ENCODE data around the gene ZNF132.
A peak's percentile ranks its signal among the peaks of the same experiment; 100 is the strongest.
"Not testable (repeated sequence)": the region's sequence is repeated elsewhere in the genome, so short reads cannot be mapped to it uniquely, and the experiment has no call there.

Gene ZNF132

GRCh38 chr19:58439576-58440554 is at the start of gene ZNF132:
Gene ZNF132, minus strand, starts transcription at chr19:58440153. Its CDS starts 332 bp downstream, at chr19:58439821.
- peak; percentile 100 for FAIRE-seq
- peak; percentile 95 for DNase-seq (ENCODE audit: insufficient read length, low spot score)

GRCh38 chr19:58484349-58484748 is 44.4 kb upstream of the ZNF132 start:
- FAIRE-seq, result not testable (repeated sequence)

DNA sequence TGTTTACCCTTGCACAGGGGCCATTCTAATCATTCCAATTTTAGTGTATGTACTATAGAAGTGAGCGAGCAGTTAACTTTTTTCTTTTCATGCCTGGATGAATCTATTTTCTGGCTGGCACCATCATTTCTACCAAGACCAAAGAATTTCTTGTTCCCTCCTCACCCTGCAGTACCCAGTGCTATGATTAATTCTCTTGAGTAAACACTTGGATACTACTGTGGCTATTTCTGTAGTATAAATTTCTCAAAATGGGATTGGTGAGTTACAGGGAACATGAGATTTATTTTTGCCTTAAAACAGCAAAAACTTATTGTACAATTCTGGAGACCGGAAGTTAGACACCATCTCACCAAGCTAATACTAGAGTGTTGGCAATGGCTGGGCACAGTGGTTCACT is 43.8 kb upstream of the ZNF132 start:
- FAIRE-seq (no peak), DNase-seq (ENCODE audit: insufficient read length, low spot score) (no peak)

More at GRCh38 chr19:58484349-58484748, 44.4 kb upstream of the ZNF132 start:
- not testable (repeated sequence) for DNase-seq (ENCODE audit: insufficient read length, low spot score)

GRCh38 chr19:58482372-58482771 is 42.4 kb upstream of the ZNF132 start:
- FAIRE-seq, result no peak

GRCh38 chr19:58480831-58481230 is 40.9 kb upstream of the ZNF132 start:
- FAIRE-seq (no peak), DNase-seq (ENCODE audit: insufficient read length, low spot score) (no peak)

More at GRCh38 chr19:58482372-58482771, 42.4 kb upstream of the ZNF132 start:
- no peak for DNase-seq (ENCODE audit: insufficient read length, low spot score)

DNA sequence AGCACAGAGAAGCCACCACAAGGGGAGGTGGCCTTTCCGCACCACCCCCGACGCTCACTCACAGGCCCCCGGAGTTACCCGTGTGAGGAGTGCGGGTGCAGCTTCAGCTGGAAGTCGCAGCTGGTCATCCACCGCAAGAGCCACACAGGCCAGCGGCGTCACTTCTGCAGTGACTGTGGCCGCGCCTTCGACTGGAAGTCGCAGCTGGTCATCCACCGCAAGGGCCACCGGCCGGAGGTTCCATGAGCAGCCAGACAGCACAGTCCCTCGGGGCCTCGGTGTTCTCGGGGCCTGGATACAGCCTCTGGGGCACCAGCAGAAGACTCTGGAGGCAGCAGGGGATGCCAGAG is 40.5 kb upstream of the ZNF132 start:
- no peak for DNase-seq (ENCODE audit: insufficient read length, low spot score)
- FAIRE-seq, result no peak

DNA sequence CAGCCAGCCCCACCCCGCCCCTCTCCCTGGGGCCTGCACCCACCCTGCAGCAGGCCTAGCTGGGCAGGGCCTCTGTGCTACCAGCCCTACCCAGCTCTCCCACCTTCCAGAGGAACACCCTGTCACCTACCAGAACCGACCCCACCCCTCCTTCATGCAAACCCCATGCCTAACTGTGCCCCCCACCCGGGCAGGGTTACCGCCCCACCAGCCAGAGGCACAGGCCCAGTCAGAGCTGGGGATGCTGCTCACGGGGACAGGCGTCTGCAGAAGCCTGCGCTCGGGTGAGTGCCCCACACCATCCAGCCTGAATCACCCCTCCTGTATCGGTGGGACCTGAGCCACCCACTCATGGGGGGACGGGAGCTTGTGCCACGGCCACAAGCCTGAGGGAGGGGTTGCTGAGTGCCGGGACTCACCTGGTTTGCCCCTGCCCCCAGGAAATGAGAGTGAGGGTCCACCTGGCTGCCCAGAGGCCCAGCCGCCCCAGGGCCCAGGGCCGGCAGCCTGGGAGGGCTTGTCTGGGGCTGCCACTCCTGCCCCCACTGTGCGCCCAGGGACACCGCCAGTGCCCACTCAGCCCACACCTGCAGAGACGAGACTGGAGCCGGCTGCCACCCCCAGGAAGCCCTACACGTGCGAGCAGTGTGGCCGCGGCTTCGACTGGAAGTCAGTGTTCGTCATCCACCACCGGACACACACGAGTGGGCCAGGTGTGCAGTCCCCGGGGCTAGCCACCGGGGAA is 40.0 kb upstream of the ZNF132 start:
- FAIRE-seq (no peak), DNase-seq (ENCODE audit: insufficient read length, low spot score) (no peak)

DNA sequence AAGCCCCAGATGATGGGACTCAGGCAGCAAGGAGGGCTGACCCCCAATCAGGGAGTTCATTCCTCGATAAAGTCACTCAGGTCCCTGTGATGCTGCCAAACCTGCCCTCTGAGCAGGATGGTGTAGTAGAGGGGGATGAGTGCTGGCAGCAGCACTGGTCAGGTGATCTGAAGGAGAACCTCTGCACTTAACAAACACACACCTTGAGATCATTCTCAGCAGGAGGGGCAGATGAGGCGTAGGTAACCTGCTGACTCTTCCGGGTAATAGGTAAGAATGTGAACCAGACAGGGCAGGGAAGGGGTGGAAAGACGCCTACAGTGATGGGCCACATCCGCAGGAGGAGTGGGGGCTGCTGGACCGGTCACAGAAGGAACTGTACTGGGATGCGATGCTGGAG is 39.4 kb upstream of the ZNF132 start:
- FAIRE-seq (no peak), DNase-seq (ENCODE audit: insufficient read length, low spot score) (no peak)

DNA sequence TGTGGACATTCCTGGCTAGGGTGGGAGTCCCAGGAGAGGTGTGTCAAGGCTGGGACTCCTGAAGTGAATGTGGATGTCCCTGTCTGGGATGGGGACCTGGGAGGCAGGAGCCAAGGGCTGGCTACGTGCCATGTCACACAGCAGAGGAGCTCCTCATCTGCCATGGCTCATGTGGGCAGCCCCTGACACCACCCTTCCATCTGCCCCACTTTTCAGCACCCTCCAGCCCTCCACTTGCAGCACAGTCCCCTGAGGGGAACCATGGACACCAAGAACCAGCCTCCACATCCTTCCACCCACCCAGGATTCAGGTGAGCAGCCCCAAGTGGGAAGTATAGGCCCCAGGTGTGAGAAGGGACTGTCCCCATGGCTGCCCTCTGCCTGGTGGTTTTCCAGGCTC is 37.9 kb upstream of the ZNF132 start:
- DNase-seq (ENCODE audit: insufficient read length, low spot score), result no peak
- no peak for FAIRE-seq

DNA sequence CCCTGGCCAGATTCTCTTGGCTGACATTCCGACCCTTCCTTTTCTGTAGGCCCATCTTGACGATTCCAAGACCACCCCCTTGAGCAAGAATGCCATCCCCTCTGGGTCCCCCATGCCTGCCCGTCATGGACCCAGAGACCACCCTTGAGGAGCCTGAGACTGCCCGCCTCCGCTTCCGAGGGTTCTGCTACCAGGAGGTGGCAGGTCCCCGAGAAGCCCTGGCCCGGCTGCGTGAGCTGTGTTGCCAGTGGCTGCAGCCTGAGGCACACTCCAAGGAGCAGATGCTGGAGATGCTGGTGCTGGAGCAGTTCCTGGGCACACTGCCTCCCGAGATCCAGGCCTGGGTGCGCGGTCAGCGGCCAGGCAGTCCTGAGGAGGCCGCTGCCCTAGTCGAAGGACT is 37.2 kb upstream of the ZNF132 start:
- FAIRE-seq (no peak), DNase-seq (ENCODE audit: insufficient read length, low spot score) (no peak)

GRCh38 chr19:58476498-58477015 is 36.6 kb upstream of the ZNF132 start:
- peak; percentile 29 for DNase-seq (ENCODE audit: insufficient read length, low spot score)
- peak; percentile 59 for FAIRE-seq

DNA sequence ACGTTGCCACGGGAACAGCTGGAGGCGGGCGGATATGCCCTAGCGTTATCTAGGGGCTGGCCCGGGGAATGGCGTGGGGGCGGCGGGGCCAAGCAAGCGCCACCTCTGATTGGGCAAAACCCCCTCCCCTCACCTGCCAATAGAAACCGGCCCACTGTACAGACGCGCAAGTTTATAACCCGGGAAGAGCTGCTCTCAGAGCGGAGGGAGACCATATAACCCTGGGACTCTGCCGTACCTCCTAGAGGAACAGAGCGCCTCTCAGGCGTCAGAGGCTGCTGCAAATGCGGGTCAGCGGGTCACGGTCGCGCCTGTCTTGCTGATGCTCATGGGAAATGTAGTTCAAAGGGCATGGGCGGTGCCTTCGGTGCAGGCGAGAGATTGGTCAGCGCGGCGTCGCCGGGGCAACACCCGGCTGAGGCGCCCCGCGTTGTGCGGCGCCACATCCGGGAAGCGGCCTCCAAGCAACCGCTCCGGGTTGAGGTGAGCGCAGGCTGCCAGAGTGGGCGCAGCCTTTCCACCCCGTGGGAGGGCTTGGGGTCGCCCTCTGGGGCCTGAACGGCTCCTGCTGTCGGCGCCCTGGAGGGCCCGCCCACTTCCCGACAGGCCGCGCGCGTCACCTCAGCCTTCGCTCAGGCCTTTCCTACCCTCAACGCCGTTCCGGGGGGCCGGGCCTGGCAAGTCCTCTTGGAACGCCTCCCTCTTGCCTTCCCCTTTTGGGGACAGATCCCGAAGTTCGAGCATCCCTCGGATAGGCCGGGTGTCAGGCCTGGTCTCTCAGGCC is 36.0 kb upstream of the ZNF132 start, which contains the start of gene ZNF446:
Gene ZNF446 (plus strand): TSS at position 639 of the 784 bp plus-strand sequence. CDS start 867 bp downstream, outside the sequence.
- FAIRE-seq, result peak; percentile 98
- DNase-seq (ENCODE audit: insufficient read length, low spot score), result peak; percentile 97

DNA sequence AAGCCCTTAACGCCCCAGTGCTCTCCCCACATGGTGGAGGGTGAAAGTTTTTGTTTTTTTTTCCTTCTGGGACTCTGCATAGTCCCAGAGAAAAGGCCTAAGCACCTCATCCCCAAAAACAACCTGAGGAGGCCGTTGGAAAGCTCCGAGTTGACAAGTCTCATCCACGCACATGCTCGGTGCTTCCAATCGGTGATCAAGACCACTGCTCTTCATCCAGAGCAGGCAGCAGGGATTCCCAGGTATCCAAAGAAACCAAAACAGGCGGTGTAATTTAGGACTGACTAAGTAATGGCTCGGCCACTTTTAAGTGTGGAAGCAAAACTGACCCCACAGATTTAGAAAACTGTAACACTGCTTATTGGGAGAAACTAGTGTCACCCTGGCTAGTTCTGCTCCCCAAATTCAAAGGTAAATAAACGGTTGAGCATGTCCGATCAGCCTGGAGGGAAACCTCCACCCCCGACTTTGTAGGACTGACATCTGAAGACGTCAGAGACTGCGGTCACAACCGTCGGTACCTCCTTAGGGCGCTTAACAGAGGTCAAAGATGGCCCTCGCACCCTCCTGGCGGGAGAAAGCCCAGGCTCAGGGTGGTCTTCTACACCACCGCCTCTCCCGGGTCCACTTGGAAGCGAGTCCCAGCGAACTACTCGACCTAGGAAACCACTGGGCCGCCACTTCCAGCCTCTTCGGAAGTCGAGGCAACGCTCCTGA is 35.2 kb upstream of the ZNF132 start:
- FAIRE-seq, result no peak
- no peak for DNase-seq (ENCODE audit: insufficient read length, low spot score)

DNA sequence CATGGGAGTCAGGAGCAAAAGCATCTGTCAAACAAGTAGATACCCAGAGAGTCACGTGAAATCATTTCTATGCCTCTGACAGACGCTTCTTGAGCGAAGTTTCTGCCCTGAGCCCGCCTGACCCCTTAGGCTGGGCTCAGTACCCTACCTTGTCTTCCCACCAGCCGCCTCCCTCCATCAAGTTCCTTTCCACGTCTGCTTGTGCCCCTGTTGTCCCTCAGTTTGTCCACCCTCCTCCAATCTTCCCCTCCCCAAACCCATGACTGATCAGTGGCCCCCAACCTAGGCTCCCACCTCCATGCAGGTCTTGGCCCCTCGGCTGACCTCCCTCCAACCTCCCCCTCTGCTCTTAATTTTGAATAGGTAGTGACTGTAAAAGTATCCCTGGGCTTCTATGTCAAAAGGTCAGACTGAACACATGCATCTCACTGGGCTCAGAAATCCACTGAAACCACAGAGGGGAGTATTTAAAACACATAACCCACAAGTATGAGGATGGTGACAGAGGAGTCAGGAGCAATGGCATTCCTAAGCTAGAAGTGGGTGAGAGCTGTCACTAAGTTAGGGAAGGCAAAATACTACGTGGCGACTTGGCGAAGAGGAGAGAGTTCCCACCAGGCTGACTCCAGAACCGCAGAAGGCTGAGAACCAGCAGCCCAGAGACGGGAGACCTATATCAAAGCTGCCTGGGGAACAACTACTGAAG is 34.5 kb upstream of the ZNF132 start:
- no peak for DNase-seq (ENCODE audit: insufficient read length, low spot score)

DNA sequence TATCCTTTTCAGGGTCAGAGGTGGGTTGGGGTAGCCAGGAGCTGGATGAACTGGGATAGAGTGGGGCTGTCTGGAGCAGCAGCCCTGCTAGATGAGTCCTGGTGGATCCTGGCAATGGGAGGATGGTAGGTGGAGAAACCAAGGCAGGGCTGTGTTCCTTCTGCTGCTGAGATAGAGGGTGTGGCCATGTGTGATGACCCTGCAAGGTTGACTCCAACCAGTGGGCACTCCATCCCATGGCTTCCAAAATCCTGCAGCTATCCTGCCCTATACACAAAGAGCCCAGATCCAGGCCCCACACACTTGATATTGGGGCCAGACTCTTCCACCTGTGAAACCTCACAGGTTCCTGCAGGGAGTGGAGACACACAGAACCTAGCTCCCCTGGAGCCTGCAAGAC is 33.8 kb upstream of the ZNF132 start:
- DNase-seq (ENCODE audit: insufficient read length, low spot score), result no peak
- FAIRE-seq, result no peak

More for the DNA sequence above, 34.5 kb upstream of the ZNF132 start:
- FAIRE-seq, result no peak

GRCh38 chr19:58471736-58472135 is 31.8 kb upstream of the ZNF132 start:
- DNase-seq (ENCODE audit: insufficient read length, low spot score), result no peak
- no peak for FAIRE-seq

DNA sequence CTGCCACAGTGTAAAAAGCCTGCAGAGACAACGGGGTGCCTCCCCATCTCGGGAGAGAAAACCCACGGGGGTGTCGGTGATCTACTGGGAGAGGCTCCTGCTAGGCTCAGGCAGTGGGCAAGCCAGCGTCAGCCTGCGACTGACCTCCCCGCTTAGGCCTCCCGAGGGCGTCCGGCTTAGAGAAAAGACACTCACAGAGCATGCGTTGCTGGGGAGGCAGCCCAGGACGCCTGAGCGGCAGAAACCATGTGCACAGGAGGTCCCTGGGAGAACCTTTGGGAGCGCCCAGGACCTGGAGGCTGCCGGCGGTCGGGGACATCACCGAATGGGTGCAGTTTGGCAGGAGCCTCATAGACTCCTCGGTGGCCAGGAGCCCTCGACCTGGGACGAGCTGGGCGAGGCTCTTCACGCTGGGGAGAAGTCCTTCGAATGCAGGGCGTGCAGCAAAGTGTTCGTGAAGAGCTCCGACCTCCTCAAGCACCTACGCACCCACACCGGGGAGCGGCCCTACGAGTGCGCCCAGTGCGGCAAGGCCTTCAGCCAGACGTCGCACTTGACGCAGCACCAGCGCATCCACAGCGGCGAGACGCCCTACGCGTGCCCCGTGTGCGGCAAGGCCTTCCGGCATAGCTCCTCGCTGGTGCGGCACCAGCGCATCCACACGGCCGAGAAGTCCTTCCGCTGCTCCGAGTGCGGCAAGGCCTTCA is 31.0 kb upstream of the ZNF132 start:
- FAIRE-seq; DNase-seq (ENCODE audit: insufficient read length, low spot score): not testable (repeated sequence)

DNA sequence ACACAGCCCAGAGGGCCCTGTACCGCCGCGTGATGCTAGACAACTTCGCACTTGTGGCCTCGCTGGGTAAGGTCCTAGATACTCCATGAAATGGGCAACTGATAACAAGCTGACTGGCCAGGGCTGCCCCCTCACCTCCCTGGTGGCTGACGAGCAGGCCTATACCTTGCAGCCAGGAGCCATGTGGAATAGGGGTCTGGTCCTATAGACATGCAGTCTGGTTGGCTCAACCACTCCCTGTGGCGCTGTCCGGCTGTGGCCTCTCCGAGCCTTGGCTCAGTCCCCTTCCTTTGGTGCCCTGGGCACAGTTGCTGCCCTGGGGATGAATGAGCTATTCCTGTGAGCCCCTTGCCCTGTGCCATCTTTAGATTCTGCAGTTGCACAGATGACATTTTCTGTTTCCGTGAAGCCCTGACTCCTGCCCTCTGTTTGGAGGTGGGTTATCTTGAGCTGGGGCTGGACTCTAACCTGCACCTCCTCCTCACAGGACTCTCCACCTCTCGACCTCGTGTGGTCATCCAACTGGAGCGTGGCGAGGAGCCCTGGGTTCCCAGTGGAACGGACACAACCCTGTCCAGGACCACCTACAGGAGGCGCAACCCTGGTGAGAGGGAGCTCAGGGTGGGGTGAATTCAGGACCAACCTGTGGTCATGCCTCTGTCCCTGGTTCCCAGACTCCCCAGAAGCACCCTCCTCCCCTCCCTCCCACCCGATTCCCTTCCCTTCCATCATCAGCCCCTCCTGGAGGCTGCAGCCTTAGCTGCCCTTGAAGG is 29.5 kb upstream of the ZNF132 start:
- FAIRE-seq (no peak), DNase-seq (ENCODE audit: insufficient read length, low spot score) (no peak)
